OCI-LY7 (cell line): ENCODE data around the gene DOCK3. TPM values are rescaled to one million over a fixed set of nuclear protein-coding genes. Genes with fewer than 3 reads are reported as not detected.

Experiments used
- BruUV-seq: library from RNA; stranded (reverse); fragments of 400-500 nt; replicated peaks from 2 replicates; lab custom pipeline; 2021; lab: Mats Ljungman, UMichigan
- CTCF ChIA-PET: fragments of 300-600 bp; sonication (Branson Sonifier 250); formaldehyde crosslinking; loops from one replicate; lab custom pipeline; 2022; ENCODE audit warnings: antibody characterized with exemption; ENCODE audit not compliant: unreplicated experiment; lab: Charles Lee
- POLR2A ChIA-PET: fragments of 300-600 bp; sonication (Branson Sonifier 250); formaldehyde crosslinking; loops from one replicate; lab custom pipeline; 2022; ENCODE audit warnings: antibody characterized with exemption; lab: Charles Lee
- DNase-seq: peaks from one replicate; pipeline ENCODE4 v3.0.0-alpha.2; 2015; ENCODE audit warnings: low spot score
- H2AFZ ChIP-seq: fragments of 200-600 bp; sonication (generic), shearing (Covaris generic); 2 replicates; pipeline ENCODE4 v1.6.1; 2014; ENCODE audit warnings: mild to moderate bottlenecking, antibody characterized with exemption, low read length, moderate library complexity
- H3K27ac ChIP-seq: fragments of 200-600 bp; sonication (generic); 2 replicates; pipeline ENCODE4 v1.5.1; 2014; ENCODE audit warnings: mixed run types, low read depth, mild to moderate bottlenecking, moderate library complexity, low read length, inconsistent platforms; ENCODE audit not compliant: poor library complexity, severe bottlenecking
- H3K36me3 ChIP-seq: fragments of 200-600 bp; sonication (generic); 2 replicates; pipeline ENCODE4 v1.6.1; 2014; ENCODE audit warnings: mild to moderate bottlenecking, antibody characterized with exemption, low read length, moderate library complexity, mixed read lengths; ENCODE audit not compliant: insufficient read depth
- H3K4me1 ChIP-seq: fragments of 200-600 bp; sonication (generic); 2 replicates; pipeline ENCODE4 v1.5.1; 2014; ENCODE audit warnings: mild to moderate bottlenecking, low read length; ENCODE audit not compliant: insufficient read depth, poor library complexity, severe bottlenecking
- H3K4me2 ChIP-seq: fragments of 200-600 bp; sonication (generic); 2 replicates; pipeline ENCODE4 v1.6.1; 2014; ENCODE audit warnings: mild to moderate bottlenecking, low read length
- H3K4me3 ChIP-seq: fragments of 200-600 bp; sonication (generic); 2 replicates; pipeline ENCODE4 v1.5.1; 2014; ENCODE audit warnings: mild to moderate bottlenecking, low read depth, low read length; ENCODE audit not compliant: poor library complexity, severe bottlenecking
- H3K79me2 ChIP-seq: fragments of 200-600 bp; sonication (generic); 2 replicates; pipeline ENCODE4 v1.6.1; 2016; ENCODE audit warnings: low read depth, mild to moderate bottlenecking, low read length, moderate library complexity, mixed read lengths; ENCODE audit not compliant: insufficient read depth
- H3K9me2 ChIP-seq: fragments of 200-600 bp; sonication (generic); 2 replicates; pipeline ENCODE4 v1.6.1; 2016; ENCODE audit warnings: mild to moderate bottlenecking, low read length, mixed read lengths; ENCODE audit not compliant: insufficient read depth
- H3K9me3 ChIP-seq: fragments of 200-600 bp; sonication (generic); 2 replicates; pipeline ENCODE4 v1.6.1; 2014; ENCODE audit warnings: mild to moderate bottlenecking, mixed run types, low read length, mixed read lengths
- H4K20me1 ChIP-seq: fragments of 200-600 bp; sonication (generic); 2 replicates; pipeline ENCODE4 v1.6.1; 2014; ENCODE audit warnings: mild to moderate bottlenecking, antibody characterized with exemption, low read length, moderate library complexity, mixed read lengths; ENCODE audit not compliant: insufficient read depth
- CTCF ChIP-seq: fragments of 200-600 bp; sonication (generic); conservative IDR thresholded peaks from 2 replicates; pipeline ENCODE4 v1.5.1; 2014; ENCODE audit warnings: mild to moderate bottlenecking, antibody characterized with exemption, low read length, moderate library complexity, mixed read lengths
- EZH2phosphoT487 ChIP-seq: fragments of 200-600 bp; sonication (generic); IDR thresholded peaks from 2 replicates; pipeline ENCODE4 v1.6.1; 2018; ENCODE audit warnings: low read depth, borderline replicate concordance, mild to moderate bottlenecking, mixed run types, antibody characterized with exemption, low read length, moderate library complexity, mixed read lengths
- intact Hi-C: fragments of 100-400 bp; cut with micrococcal nuclease; formaldehyde crosslinking; loops from one replicate; pipeline ENCODE4 v1.10.0; 2022; ENCODE audit not compliant: unreplicated experiment
- total RNA-seq, 2 experiments: library from RNA; depleted of rRNA in 1 of 2; stranded (reverse); fragments of >200 nt in 1 of 2; shearing (Covaris generic) in 1 of 2; gene quantifications; 2 replicates each; pipeline ENCODE4 v1.2.3, GENCODE V29; 2014 to 2022

DOCK3 gene
- total RNA-seq, 2 experiments from 2014 or later = not detected

- Histone ChIP-seq H3K36me3 (no peaks in the 10 kb centered on the region), H2AFZ (no peak overlapping the region), H3K27ac (no peak overlapping the region), H3K9me2 (no peaks in the 10 kb centered on the region), H3K4me3 (no peak overlapping the region), H3K79me2 (no peaks in the 10 kb centered on the region), H4K20me1 (no peaks in the 10 kb centered on the region), H3K4me1 (no peaks in the 10 kb centered on the region), H3K9me3 (no peaks in the 10 kb centered on the region), H3K4me2 (no peak overlapping the region)
- TF ChIP-seq CTCF (no peak), EZH2phosphoT487 (no peak)
- BruUV-seq = no TSS peak
- CTCF ChIA-PET = no interaction called here
- no peak for DNase-seq
- POLR2A ChIA-PET = interaction anchor here (0.7 kb wide), 1 partner anchor 29 kb away, joined by 3 read pairs; no protein-coding TSS in a partner anchor
- intact Hi-C loops = no loop called here
These were observed 377.8 kb downstream of the DOCK3 start for GRCh38 chr3:51052562-51052961.

DNA sequence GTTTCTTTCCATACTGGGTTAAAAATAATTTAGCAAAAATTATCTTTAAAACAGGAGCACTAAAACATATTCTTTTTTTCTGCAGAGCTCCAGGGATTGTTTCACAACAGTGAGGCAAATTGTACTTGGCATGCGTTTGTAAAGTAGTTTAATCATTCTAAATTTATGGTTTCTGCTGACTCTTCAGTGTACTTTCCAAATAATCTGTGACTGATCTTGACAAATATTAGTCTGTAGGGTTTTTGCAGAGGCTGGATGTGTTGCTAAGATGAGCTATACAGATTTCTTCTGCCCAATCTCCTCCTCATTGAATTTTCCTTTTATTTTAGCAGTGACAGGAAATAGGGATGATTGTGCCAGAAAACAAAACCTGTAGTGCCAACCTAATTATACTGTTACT is 382.4 kb downstream of the DOCK3 start:
- ChIA-PET POLR2A (interaction anchor here (0.6 kb wide), 2 partner anchors 145 to 666 kb away, joined by 3 to 4 read pairs; no protein-coding TSS in a partner anchor), CTCF (no interaction called here)
- no peak for TF ChIP-seq EZH2phosphoT487
- TF ChIP-seq CTCF = no peak
- intact Hi-C loops = no loop called here
- Histone ChIP-seq H3K9me3 (no peaks in the 10 kb centered on the region), H3K27ac (no peak overlapping the region), H3K9me2 (no peaks in the 10 kb centered on the region), H3K4me1 (no peaks in the 10 kb centered on the region), H3K79me2 (no peaks in the 10 kb centered on the region), H2AFZ (no peak overlapping the region), H3K4me2 (no peak overlapping the region), H3K4me3 (no peak overlapping the region), H3K36me3 (no peaks in the 10 kb centered on the region), H4K20me1 (no peaks in the 10 kb centered on the region)
- no peak for DNase-seq
- no TSS peak for BruUV-seq

GRCh38 chr3:51063053-51063452 is 388.3 kb downstream of the DOCK3 start:
- Histone ChIP-seq H3K4me2 (no peak overlapping the region), H3K9me3 (no peaks in the 10 kb centered on the region), H3K9me2 (no peaks in the 10 kb centered on the region), H4K20me1 (no peaks in the 10 kb centered on the region), H3K36me3 (no peaks in the 10 kb centered on the region), H3K79me2 (no peaks in the 10 kb centered on the region), H2AFZ (no peak overlapping the region), H3K4me1 (no peaks in the 10 kb centered on the region), H3K27ac (no peak overlapping the region), H3K4me3 (no peak overlapping the region)
- BruUV-seq = no TSS peak
- TF ChIP-seq CTCF (no peak), EZH2phosphoT487 (no peak)
- ChIA-PET POLR2A (interaction anchor here (0.7 to 1.2 kb wide), 2 partner anchors 8 to 23 kb away, joined by 3 to 4 read pairs; no protein-coding TSS in a partner anchor), CTCF (no interaction called here)
- no peak for DNase-seq
- intact Hi-C loops = no loop called here
